Choroid plexus epithelial cell (primary cell): ENCODE results near the gene SPACA4.
A peak's percentile ranks its signal among the peaks of the same experiment; 100 is the strongest.

Experiments
- DNase-seq: peaks from one replicate; pipeline ENCODE4 v3.0.0-alpha.2; 2010; ENCODE audit warnings: low read depth
- H3K4me3 ChIP-seq: 2 replicates; pipeline ENCODE4 v1.5.1; 2011; ENCODE audit warnings: low read depth, mild to moderate bottlenecking, control low read depth, low read length, moderate library complexity
- CTCF ChIP-seq: conservative IDR thresholded peaks from 2 replicates; pipeline ENCODE4 v1.5.1; 2011; ENCODE audit warnings: low read depth, mild to moderate bottlenecking, control low read depth, inconsistent platforms, low read length, moderate library complexity

The SPACA4 gene

GRCh38 chr19:48582168-48582567 is 24.4 kb upstream of the SPACA4 start:
- no peak for TF ChIP-seq CTCF
- H3K4me3 ChIP-seq, result no peak overlapping the region
- no peak for DNase-seq

- DNase-seq, result no peak
- no peak for TF ChIP-seq CTCF
- no peak overlapping the region for H3K4me3 ChIP-seq
Measured at GRCh38 chr19:48587387-48587786, 19.2 kb upstream of the SPACA4 start.

- DNase-seq, result peak; percentile 87
- peak; percentile 93 for TF ChIP-seq CTCF
- peak overlapping the region; percentile 46 for H3K4me3 ChIP-seq
Measured at GRCh38 chr19:48588670-48589401, 17.7 kb upstream of the SPACA4 start.

GRCh38 chr19:48591021-48591420 is 15.5 kb upstream of the SPACA4 start:
- peak; percentile 52 for DNase-seq
- TF ChIP-seq CTCF, result peak; percentile 38

GRCh38 chr19:48595171-48595570 is 11.4 kb upstream of the SPACA4 start:
- no peak for TF ChIP-seq CTCF
- DNase-seq, result no peak
- H3K4me3 ChIP-seq, result no peak overlapping the region

More at GRCh38 chr19:48591021-48591420, 15.5 kb upstream of the SPACA4 start:
- H3K4me3 ChIP-seq, result no peak overlapping the region

GRCh38 chr19:48595833-48596232 is 10.7 kb upstream of the SPACA4 start:
- no peak for DNase-seq
- no peak overlapping the region for H3K4me3 ChIP-seq
- TF ChIP-seq CTCF, result no peak

- H3K4me3 ChIP-seq, result no peak overlapping the region
- no peak for DNase-seq
- no peak for TF ChIP-seq CTCF
Measured at GRCh38 chr19:48596237-48596636, 10.3 kb upstream of the SPACA4 start.
